Activated CD8-positive, alpha-beta memory T cell treated with anti-CD3 and anti-CD28 coated beads, Interleukin-2, amount 50 U/mL, for 4 hours (primary cell): ENCODE results near the gene THTPA.
"Not testable (repeated sequence)": the region's sequence is repeated elsewhere in the genome, so short reads cannot be mapped to it uniquely, and the experiment has no call there.

Experiments
- DNase-seq: peaks from one replicate; pipeline ENCODE4 v3.0.0-alpha.2; 2020

THTPA gene

DNA sequence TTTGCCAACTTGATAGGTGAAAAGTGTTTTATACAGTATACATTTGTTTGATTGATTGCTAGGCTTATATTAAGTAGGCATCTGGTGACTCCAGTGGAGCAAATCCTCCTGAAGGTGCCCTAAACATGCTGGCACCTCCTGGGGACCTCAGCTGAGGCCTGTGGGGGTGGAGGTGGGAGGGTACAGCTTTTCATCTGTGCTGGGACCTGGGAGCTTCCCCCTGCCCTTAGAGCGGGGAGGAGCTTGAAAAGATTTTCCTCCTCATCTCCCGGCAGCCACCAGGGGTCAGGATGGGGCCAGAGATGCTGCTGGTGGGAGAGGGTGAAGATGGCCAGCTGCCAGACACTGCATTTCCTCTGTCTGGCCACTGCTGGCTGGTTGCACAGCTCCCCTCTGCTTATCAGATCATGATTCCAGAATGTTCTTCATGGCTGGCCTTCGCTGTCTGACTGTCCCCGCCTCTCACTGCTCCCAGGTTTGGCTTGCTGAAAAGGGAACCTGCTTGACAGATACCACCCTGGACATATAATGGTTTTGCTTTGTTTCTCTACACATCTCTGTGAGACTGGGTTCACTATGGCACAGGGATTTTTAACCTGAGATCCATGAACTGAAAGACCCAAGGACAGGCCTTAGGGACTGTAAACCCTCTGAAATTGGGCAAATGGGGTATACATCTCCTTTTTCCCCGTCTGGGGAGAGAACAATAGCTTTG lies 33.0 kb downstream of the THTPA start:
- peak; percentile 73 for DNase-seq

DNA sequence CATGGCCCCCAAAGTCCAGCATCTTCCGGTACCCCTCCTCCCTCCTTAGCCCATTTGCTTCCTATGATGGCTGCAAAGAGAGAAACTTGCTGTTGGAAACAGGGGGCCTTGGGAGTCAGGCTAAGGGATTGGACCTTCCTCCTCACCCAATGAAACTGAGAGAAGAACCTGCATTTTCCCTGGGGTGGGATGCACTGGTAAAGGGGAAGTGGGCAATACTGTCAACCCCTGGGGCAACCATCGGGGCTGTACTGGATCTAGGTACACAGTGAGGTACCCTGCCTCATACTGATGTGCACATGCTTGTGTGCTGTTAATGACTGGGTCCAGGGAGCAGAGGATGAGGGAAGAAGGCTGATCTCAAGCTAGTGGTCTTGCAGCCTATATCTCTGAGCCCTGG lies 33.5 kb downstream of the THTPA start:
- no peak for DNase-seq

DNA sequence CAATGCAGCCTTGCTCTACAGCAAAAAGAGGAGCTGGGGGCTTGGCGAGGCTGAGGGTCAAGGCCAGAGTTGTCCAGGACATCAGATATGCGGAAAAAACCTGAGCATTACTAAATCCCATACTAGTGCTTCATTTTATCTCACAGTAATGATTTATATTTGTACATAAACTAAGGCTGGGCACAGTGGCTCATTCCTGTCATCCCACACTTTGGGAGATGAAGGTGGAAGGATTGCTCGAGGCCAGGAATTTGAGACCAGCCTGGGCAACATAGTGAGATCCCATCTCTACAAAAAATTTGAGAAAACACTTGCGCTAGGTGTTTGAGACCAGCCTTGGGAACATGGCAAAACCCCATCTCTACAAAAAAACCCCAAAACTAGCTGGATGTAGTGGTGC lies 34.1 kb downstream of the THTPA start:
- DNase-seq, result no peak

DNA sequence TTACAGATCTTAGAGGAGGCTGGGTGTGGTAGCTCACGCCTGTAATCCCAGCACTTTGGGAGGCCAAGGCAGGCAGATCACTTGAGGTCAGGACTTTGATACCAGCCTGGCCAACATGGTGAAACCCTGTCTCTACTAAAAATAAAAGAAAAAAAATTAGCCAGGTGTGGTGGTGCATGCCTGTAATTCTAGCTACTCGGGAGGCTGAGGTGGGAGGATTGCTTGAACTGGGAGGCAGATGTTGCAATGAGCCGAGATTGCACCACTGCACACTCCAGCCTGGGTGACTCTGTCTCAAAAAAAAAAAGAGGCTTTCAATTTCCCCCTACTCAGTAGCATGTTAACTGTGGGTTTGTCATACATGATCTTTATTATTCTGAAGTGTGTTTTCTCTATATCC lies 38.1 kb downstream of the THTPA start:
- DNase-seq, result not testable (repeated sequence)

GRCh38 chr14:23600322-23600707 lies 44.2 kb downstream of the THTPA start:
- no peak for DNase-seq

DNA sequence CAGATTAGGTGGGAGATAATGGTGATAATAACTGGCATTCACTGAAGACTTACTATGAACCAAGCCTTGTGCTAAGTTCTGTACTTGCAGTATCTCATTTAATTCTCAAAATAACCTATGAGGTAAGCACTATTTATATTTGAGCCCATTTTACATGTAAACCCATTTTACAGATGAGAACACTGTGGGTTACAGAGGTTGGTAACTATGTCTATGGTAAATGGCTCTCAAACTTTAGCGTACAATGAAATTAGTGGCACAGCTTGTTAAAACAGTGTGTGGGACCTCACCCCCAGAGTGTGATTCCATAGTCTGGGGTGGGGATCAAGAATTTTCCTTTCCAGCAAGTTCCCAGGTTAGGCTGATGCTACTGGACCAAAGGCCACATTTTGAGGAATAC lies 44.7 kb downstream of the THTPA start:
- no peak for DNase-seq

DNA sequence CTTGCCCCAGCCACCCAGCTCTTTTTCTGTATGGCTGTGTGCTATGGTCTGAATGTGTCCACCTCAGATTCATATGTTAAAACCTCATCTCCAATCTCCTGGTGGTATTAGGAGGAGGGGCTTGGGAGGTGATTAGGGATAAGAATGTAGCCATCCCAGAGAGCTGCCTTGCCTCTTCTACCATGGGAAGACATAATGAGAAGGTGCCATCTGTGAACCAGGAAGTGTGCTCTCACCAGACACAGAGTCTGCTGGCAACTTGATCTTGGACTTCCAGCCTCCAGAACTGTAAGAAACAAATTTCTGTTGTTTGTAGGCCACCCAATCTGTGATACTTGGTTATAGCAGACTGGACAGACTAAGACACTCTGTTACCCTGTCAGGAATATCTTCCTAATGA lies 45.4 kb downstream of the THTPA start:
- DNase-seq, result no peak

GRCh38 chr14:23601845-23602180 lies 45.7 kb downstream of the THTPA start:
- no peak for DNase-seq

DNA sequence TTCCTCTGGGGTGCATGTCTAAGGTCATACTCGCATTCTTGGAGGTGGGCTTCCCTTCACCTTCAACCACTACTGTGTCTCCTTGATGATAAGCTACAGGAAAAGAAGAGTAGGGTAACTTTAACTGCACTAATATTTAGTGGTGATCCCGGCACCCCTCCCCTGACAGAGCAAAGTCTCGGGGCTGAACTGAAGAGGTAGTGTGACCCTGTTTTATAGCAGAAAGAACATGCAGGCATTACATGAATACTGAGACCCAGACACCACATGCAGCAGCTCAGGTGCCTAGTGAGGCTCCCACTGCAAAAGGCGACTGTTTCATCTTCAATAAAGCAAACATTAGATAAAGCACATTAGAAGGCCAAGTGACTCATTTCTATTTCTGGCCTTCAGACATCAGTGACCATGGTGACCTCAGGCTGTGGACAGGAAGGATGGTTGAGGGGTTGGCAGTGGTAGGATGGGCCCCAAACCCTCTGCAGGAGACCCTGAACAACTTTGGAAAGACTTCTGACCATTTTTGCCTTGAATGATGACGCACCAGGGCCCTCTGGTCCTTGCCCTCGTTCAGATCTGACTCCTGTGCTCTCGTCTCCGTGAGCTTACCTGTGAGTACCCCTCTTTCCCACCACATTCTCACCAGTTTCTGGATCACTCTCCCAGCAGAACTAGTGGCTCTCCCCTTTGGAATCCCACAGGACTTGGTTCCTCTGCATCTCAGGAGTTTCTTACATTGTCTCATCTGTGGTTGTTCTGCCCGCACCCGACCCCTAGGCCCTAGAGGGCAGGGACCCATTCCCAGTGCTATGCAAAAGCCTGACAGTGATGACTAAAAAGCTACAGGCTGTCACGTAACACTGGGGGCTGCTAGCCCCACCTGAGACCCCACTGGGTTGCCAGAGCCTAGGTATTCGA lies 46.4 kb downstream of the THTPA start:
- DNase-seq, result no peak

- DNase-seq, result no peak
These were observed 47.0 kb downstream of the THTPA start for GRCh38 chr14:23603103-23603502.

- no peak for DNase-seq
These were observed 48.1 kb downstream of the THTPA start for GRCh38 chr14:23604148-23604547.

DNA sequence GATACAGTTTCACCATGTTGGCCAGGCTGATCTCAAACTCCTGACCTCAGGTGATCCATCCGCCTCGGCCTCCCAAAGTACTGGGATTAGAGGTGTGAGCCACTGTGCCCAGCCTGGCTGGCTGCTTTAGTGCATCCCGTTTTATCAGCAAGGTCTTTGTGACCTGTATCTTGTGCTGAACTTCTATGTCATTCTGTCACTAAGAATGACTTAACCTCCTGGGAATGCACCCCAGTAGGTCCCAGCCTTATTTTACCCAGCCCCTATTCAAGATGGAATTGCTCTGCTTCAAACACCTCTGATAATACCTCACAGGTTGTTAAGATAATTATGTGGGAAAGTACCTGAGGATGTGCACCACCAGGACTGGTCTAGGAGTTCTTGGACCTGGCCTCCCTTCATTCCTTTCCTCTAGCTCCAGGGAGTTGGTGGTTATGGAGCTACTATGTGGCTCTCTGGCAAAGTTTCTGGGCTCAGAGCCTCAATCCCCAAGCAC lies 48.7 kb downstream of the THTPA start:
- DNase-seq, result no peak

DNA sequence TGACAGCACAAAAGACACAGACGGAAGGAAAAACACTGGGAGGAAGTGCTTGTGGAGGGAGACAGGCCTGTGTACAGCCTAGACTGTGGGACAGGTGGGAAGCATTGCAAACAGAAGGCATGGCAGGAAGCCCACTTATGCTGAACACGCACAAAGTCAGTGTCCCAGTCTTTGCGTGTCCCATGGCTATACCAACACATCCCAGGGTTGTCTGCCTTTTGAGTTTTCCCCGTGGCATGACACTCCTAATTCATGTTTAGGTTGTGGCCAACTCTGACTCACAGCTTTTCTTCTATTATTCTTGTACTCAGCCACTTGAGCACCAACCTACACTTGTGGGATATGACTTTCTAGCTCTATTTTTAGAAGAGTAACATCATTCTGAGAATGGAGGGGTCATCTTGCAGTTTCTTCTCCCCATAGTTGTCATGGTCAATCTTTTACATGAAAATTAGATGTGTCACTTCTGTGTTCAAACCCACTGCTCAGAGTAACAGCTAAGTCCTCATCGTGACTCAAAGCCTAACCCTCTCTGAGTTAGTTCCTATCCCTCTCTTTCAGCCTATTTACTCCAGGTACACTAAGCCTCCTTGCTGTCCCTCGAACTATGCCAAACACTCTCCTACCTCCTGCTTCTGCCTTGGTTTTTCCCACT lies 50.0 kb downstream of the THTPA start:
- DNase-seq, result no peak

- no peak for DNase-seq
These were observed 52.4 kb downstream of the THTPA start for GRCh38 chr14:23608454-23608853.

DNA sequence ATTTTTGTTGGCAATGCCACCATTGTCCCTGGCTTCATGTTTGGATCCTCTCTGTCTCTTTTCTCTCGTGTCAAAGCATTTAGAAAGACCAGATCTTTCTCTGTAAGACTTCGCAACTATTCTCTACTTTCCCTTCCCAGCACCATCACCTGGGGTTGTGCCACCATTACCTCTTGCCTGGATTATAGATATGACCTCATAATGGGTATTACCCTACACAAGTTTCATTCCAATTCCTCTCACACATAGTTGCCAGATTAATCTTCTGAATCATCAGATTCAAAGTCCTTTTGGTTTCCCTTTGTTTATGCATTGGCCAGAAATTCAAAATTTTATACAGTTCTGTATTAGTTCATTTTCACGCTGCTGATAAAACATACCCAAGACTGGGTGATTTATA lies 52.9 kb downstream of the THTPA start:
- DNase-seq, result no peak

DNA sequence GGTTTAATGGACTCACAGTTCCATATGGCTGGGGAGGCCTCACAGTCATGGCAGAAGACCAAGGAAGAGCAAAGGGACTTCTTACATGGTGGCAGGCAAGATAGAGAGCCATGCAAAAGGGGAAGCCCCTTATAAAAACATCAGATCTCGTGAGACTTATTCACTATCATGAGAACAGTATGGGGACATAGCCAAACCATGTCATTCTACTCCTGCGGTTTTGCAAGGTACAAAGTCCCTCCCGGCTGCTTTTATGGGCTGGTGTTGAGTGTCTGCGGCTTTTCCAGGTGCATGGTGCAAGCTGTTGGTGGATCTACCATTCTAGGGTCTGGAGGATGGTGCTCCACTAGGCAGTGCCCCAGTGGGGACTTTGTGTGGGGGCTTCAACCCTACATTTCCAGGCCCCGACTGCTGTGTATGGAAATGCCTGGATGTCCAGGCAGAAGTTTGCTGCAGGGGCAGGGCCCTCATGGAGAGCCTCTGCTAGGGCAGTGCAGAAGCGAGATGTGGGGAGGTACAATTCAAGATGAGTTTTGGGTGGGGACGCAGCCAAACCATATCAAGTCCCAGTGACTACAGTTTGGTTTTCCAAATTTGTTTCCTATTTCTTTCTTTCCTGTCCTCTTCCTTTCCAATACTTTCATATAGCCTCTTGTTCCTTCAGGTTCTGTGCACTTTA lies 53.5 kb downstream of the THTPA start:
- DNase-seq, result not testable (repeated sequence)
